K562 (cell line): ENCODE results near the gene IKZF4. TPM values are rescaled to one million over a fixed set of nuclear protein-coding genes. Genes with fewer than 3 reads are reported as not detected.

Experiments
- ATAC-seq: fragments of 200-7000 bp; cut with Tn5 transposase; 3 replicates; pipeline ENCODE4 v1.9.1; 2020; ENCODE audit warnings: moderate library complexity
- BruUV-seq: library from RNA; stranded (reverse); fragments of 400-500 nt; replicated peaks from 2 replicates; lab custom pipeline; 2021; lab: Mats Ljungman, UMichigan
- CTCF ChIA-PET: fragments of 300-600 bp; formaldehyde crosslinking; extraction: SDS; loops from one replicate; lab custom pipeline; 2021; ENCODE audit warnings: low intra/inter-chr PET ratio; lab: Yijun Ruan, JAX
- POLR2A ChIA-PET: fragments of 300-600, 350-650 bp; sonication (Branson Sonifier 250); formaldehyde crosslinking; extraction: SDS; loops from one replicate; lab custom pipeline; 2021; ENCODE audit warnings: antibody characterized with exemption, inconsistent platforms; lab: Yijun Ruan, JAX
- DNase-seq, 4 experiments: peaks; one replicate each; pipeline versions ENCODE4 v3.0.0 to v3.0.0-alpha.2; 2011 to 2018; ENCODE audit warnings: low spot score in 3 of 4, mixed read lengths in 3 of 4; ENCODE audit errors: extremely low read depth in 1 of 4
- FAIRE-seq: peaks from 2 replicates; lab custom pipeline; 2011; peaks lifted over from hg19 to GRCh38; lab: Jason Lieb, UNC
- H2AFZ ChIP-seq: 2 replicates; pipeline ENCODE4 v1.6.0; 2011; ENCODE audit warnings: low read depth, low read length, control low read depth, inconsistent platforms
- H3K27ac ChIP-seq: fragments of 200-600 bp; 3 replicates; pipeline ENCODE4 v1.8.0; 2011; ENCODE audit warnings: low read depth, mild to moderate bottlenecking, control low read depth, inconsistent platforms, low read length, moderate library complexity, mixed read lengths; ENCODE audit errors: extremely low read depth
- H3K27me3 ChIP-seq, 2 experiments: fragments of 300-600 bp in 1 of 2; 2 replicates in 1 of 2; 3 replicates in 1 of 2; pipeline versions ENCODE4 v1.6.0 to v1.8.0; 2011; ENCODE audit warnings: inconsistent platforms in 2 of 2, low read length in 2 of 2, mild to moderate bottlenecking in 1 of 2, mixed read lengths in 1 of 2, moderate library complexity in 1 of 2; ENCODE audit not compliant: control insufficient read depth in 2 of 2, insufficient read depth in 2 of 2
- H3K36me3 ChIP-seq: fragments of 300-600 bp; 3 replicates; pipeline ENCODE4 v1.8.0; 2011; ENCODE audit warnings: mild to moderate bottlenecking, low read length, inconsistent platforms; ENCODE audit not compliant: control insufficient read depth, insufficient read depth
- H3K4me1 ChIP-seq, 2 experiments: fragments of 200-600 bp in 1 of 2; replicated peaks in 1 of 2; 2 replicates in 1 of 2; 3 replicates in 1 of 2; pipeline versions ENCODE4 v1.5.1 to v1.8.0; 2011; ENCODE audit warnings: inconsistent platforms in 2 of 2, low read length in 2 of 2, mild to moderate bottlenecking in 1 of 2, mixed read lengths in 1 of 2, moderate library complexity in 1 of 2; ENCODE audit not compliant: control insufficient read depth in 2 of 2, insufficient read depth in 2 of 2
- H3K4me2 ChIP-seq: 2 replicates; pipeline ENCODE4 v1.6.1; 2011; ENCODE audit warnings: low read length, control low read depth, inconsistent platforms, mixed read lengths; ENCODE audit not compliant: insufficient read depth
- H3K4me3 ChIP-seq: fragments of 200-600 bp; sonication (generic), shearing (Covaris generic); 2 replicates; pipeline ENCODE4 v1.5.1; 2016; ENCODE audit warnings: control low read depth, inconsistent platforms
- H3K79me2 ChIP-seq: fragments of 200-600 bp; 3 replicates; pipeline ENCODE4 v1.8.0; 2011; ENCODE audit warnings: low read length, inconsistent platforms; ENCODE audit not compliant: control insufficient read depth, insufficient read depth
- H3K9ac ChIP-seq, 2 experiments: 2 replicates each; pipeline versions ENCODE4 v1.6.0 to v1.6.1; 2011; ENCODE audit warnings: low read depth in 2 of 2, low read length in 2 of 2, control low read depth in 1 of 2, inconsistent platforms in 1 of 2, mild to moderate bottlenecking in 1 of 2, mixed read lengths in 1 of 2; ENCODE audit not compliant: insufficient read depth in 1 of 2
- H3K9me1 ChIP-seq: one replicate; pipeline ENCODE4 v1.6.0; 2011; ENCODE audit warnings: inconsistent platforms, mild to moderate bottlenecking, low read length, moderate library complexity; ENCODE audit not compliant: control insufficient read depth, insufficient read depth
- H3K9me3 ChIP-seq: replicated peaks from 2 replicates; pipeline ENCODE4 v1.5.1; 2011; ENCODE audit warnings: low read depth, low read length, inconsistent platforms; ENCODE audit not compliant: control insufficient read depth, insufficient read depth
- H4K20me1 ChIP-seq: replicated peaks from 2 replicates; pipeline ENCODE4 v1.6.1; 2011; ENCODE audit warnings: low read length, inconsistent platforms, mixed read lengths; ENCODE audit not compliant: control insufficient read depth, insufficient read depth
- ARID3B ChIP-seq: fragments of 250-450 bp; sonication (Bioruptor Pico); IDR thresholded peaks from 2 replicates; pipeline ENCODE4 v1.4.0; 2020; ENCODE audit warnings: borderline replicate concordance
- DMBX1 ChIP-seq: fragments of 250-450 bp; sonication (Bioruptor Pico); IDR thresholded peaks from 2 replicates; pipeline ENCODE4 v1.8.0; 2022; ENCODE audit warnings: inconsistent platforms, mild to moderate bottlenecking, moderate library complexity, borderline replicate concordance
- E2F3 ChIP-seq: fragments of 250-450 bp; sonication (Bioruptor Pico); IDR thresholded peaks from 2 replicates; pipeline ENCODE4 v1.4.0; 2020; ENCODE audit warnings: mild to moderate bottlenecking
- EP400 ChIP-seq: fragments of 450-650 bp; IDR thresholded peaks from 2 replicates; pipeline ENCODE4 v1.6.1; 2017; ENCODE audit warnings: antibody characterized with exemption, mild to moderate bottlenecking, moderate library complexity
- NONO ChIP-seq, 2 experiments: fragments of 200-400 bp in 1 of 2; fragments of 450-650 bp in 1 of 2; formaldehyde crosslinking in 1 of 2; IDR thresholded peaks; 2 replicates each; pipeline ENCODE4 v1.6.1; 2017; ENCODE audit warnings: low read depth in 2 of 2, mild to moderate bottlenecking in 2 of 2, moderate library complexity in 2 of 2, low read length in 1 of 2
- SRSF9 ChIP-seq: fragments of 200-400 bp; formaldehyde crosslinking; IDR thresholded peaks from 2 replicates; pipeline ENCODE4 v1.6.1; 2017; ENCODE audit warnings: low read depth, low read length, borderline replicate concordance
- TFAM ChIP-seq: fragments of 250-450 bp; sonication (Bioruptor Pico); conservative IDR thresholded peaks from 2 replicates; pipeline ENCODE4 v1.5.0; 2021; ENCODE audit warnings: mild to moderate bottlenecking, moderate library complexity
- WGBS: fragments of 100-300 bp; shearing (Covaris generic); methylation state at CpG from one replicate; pipeline ENCODE4 v1.1.6; 2016; ENCODE audit warnings: low coverage, mixed read lengths; ENCODE audit not compliant: insufficient coverage; ENCODE audit errors: missing lambda C conversion rate; 5-methylcytosine and 5-hydroxymethylcytosine counted together
- in situ Hi-C: fragments of 300-500 bp; cut with MboI; formaldehyde crosslinking; loops from 4 replicates; pipeline ENCODE4 v1.15.0; 2018; ENCODE audit warnings: inconsistent platforms, mixed read lengths
- intact Hi-C: fragments of 100-400 bp; cut with micrococcal nuclease; formaldehyde crosslinking; loops from 2 replicates; pipeline ENCODE4 v1.14.2; 2022
- polyA plus RNA-seq, 8 experiments: library from polyadenylated mRNA; depleted of rRNA in 4 of 8; stranded (reverse) in 5 of 8; unstranded in 3 of 8; fragments of >200 nt; fragmentation: Nextera tagmentation in 2 of 8; fragmentation: Illumina TruSeq in 1 of 8; extraction: Ambion mirVana in 2 of 8; extraction: Trizol in 1 of 8; gene quantifications; 2 replicates each; pipeline versions ENCODE4 v1.2.1 to v1.2.3, GENCODE V29; 2011 to 2014; ENCODE audit warnings: inconsistent platforms in 1 of 8, missing spikeins in 1 of 8
- total RNA-seq, 7 experiments: library from RNA; depleted of rRNA in 6 of 7; stranded (reverse); fragments of >200 nt in 6 of 7; fragmentation: Illumina TruSeq in 2 of 7; extraction: Trizol in 2 of 7; gene quantifications; 2 replicates each; pipeline versions ENCODE4 v1.2.1 to v1.2.3, GENCODE V29; 2011 to 2021; ENCODE audit warnings: low replicate concordance in 1 of 7

IKZF4 gene
- total and polyA plus RNA-seq, 9 of the 15 experiments (the other 6 are each of a cell fraction or from before 2014, with no cell fraction given): 1.9 to 16.3 (median 3.6) TPM

DNA sequence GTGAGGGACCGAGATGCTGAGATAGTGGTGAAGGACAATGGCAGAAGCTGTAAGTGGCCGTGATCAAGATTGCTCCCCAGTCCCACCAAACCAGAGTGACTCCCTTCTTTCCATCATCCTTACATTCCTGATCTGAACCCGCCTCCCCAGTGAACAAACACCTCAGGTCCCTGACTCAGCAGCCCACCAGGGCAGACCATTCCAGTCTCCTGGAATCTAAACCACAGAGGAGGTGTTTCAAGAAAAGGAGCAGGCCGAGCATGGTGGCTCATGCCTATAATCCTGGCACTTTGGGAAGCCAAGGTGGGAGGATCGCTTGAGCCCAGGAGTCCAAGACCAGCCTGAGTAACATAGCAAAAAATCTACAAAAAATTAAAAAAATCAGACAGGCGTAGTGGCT lies 65.8 kb downstream of the IKZF4 start:
- FAIRE-seq (no peak), ATAC-seq (no peak), DNase-seq (peak in 1 of 4 experiments; percentile 5)
- H3K9me3 ChIP-seq: no peaks in the 10 kb centered on the region
- no peak overlapping the region for H3K4me3 ChIP-seq
- no peaks in the 10 kb centered on the region for H3K9me1 ChIP-seq
- TF ChIP-seq E2F3 (no peak), NONO (IDR thresholded peaks at IDR 0.05; ENCODE audit: low read depth in 2 of 2, low read length in 1 of 2) (no peak), DMBX1 (CRISPR knock-in tag) (no peak), EP400 (no peak), ARID3B (CRISPR knock-in tag) (no peak), SRSF9 (no peak), TFAM (no peak)
- in situ Hi-C loops: no loop called here
- H3K27ac ChIP-seq: no peak overlapping the region
- 49% methylated on average over 6 of the region's 6 CpGs for WGBS
- CTCF ChIA-PET: interaction anchor here (0.5 kb wide), 1 partner anchor 651 kb away, joined by 6 read pairs; no protein-coding TSS in a partner anchor
- no peak overlapping the region for H2AFZ ChIP-seq
- no peaks in the 10 kb centered on the region for H4K20me1 ChIP-seq
- intact Hi-C loops: no loop called here
- H3K4me1 ChIP-seq: peaks cover 24 to 28% of the 10 kb centered on the region in 2 experiments
- no peak overlapping the region for H3K4me2 ChIP-seq
- no peaks in the 10 kb centered on the region for H3K79me2 ChIP-seq
- H3K36me3 ChIP-seq: no peaks in the 10 kb centered on the region
- H3K27me3 ChIP-seq: no peaks in the 10 kb centered on the region; a peak in 1 of 5 replicates
- POLR2A ChIA-PET: interaction anchor here (0.6 to 1.9 kb wide), 2 partner anchors 18 to 125 kb away, joined by 3 to 6 read pairs; partner anchors contain the start of gene PA2G4
- H3K9ac ChIP-seq: no peak overlapping the region; a peak in 1 of 4 replicates
- no TSS peak for BruUV-seq
